ENCODE data around the gene BICD1.
"Not testable (repeated sequence)": the region's sequence is repeated elsewhere in the genome, so short reads cannot be mapped to it uniquely, and the experiment has no call there.

BICD1 gene

DNA sequence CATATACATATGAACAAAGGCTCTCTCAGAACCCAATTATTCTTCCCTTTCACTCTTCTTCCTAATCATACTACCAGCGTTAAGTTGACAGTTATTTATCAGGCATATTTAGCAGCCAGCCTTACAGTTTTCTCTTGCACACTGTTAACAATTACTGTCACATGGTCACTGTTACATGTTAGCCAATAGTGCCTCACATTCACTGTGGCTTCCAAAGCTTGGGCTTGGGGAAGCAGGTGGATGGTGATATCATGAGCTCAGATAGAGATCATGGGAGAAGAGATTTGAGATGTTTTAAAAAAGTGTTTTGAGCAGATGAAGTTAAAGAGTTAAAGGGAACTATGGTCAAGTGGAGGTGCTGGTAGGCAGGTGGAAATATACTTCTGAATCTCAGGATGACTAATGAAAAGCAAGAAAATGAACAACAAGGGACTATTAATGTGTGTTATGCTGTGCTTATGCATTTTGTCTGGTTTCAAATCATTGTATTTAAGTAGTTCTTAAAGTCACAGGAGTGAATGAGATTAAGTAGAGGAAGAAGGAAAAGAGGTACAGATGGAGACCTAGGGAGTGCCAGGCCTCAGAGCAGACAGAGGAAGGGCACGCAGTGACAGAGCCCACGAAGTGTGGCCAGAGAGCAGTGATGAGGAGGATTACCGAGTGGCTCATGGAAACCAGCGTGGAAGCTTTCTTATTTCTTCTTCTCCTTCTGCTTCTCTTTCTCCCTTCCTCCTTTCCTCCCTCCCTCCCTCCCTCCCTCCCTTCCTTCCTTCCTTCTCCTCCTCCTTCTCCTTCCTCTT lies 39.6 kb downstream of the BICD1 start:
- no peak for DNase-seq (ENCODE audit: low read depth)

DNA sequence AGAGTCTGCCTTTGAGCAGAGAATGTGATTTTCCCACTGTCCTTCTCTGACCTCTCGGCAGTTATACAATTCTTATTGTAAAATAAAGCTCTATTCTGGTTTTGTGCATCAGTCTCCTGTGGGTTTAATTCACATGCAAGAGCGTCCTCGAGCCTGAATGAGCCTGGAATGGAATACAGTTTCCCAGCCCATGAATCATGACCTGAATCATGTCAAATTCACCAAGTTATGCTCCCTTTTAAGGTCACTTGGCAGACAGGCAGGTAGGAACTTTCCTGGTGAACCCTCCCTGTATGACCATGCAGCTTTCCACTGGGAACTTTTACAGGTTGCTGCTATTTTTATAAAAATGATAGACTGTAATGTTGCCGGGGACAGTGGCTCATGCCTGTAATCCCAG lies 41.7 kb downstream of the BICD1 start:
- DNase-seq (ENCODE audit: low read depth): no peak

GRCh38 chr12:32149489-32149888 lies 42.8 kb downstream of the BICD1 start:
- DNase-seq (ENCODE audit: low read depth): no peak

DNA sequence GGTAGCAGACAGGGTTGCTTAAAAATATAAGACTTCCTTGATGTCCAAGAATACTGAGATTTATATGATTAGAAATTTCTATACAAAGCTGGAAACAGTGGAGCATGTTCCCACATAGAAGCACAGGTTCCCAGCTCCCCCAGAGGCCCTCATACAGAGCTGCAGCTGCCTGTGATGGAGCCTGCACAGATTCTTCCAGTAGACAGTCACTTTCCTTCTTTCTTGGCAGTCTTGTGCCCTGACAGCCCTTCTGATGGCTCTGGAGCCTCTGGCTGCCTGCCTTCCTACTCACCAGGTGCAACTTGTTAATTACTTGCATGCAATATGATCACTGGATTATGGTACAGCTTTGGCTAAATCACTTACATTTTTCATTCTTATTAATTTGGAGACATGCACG lies 44.4 kb downstream of the BICD1 start:
- DNase-seq (ENCODE audit: low read depth): no peak

GRCh38 chr12:32151552-32151951 lies 44.9 kb downstream of the BICD1 start:
- no peak for DNase-seq (ENCODE audit: low read depth)

- no peak for DNase-seq (ENCODE audit: low read depth)
Observed at GRCh38 chr12:32155041-32155440, 48.4 kb downstream of the BICD1 start.

GRCh38 chr12:32155961-32156529 lies 49.4 kb downstream of the BICD1 start:
- no peak for DNase-seq (ENCODE audit: low read depth)

GRCh38 chr12:32158525-32158924 lies 51.9 kb downstream of the BICD1 start:
- no peak for DNase-seq (ENCODE audit: low read depth)

DNA sequence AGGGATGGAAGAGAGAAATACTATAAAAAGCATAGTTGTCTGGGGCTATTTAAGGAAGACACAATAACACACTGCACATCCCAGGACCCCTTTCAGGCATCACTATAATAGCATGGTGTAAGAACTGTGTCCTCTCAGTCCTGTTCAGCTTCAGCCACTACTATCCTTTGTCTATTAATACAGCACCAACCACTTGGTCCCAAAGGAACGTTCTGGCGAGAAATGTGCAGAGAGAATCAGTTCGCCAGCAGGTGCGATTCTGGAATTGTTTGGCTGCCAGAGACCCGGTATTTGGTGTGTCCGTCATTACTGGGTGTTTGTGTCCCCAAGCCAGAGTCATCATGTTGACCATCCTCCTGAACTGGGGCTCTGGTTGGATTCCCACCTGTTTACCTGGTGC lies 52.7 kb downstream of the BICD1 start:
- DNase-seq (ENCODE audit: low read depth): no peak

GRCh38 chr12:32159925-32160324 lies 53.3 kb downstream of the BICD1 start:
- no peak for DNase-seq (ENCODE audit: low read depth)

DNA sequence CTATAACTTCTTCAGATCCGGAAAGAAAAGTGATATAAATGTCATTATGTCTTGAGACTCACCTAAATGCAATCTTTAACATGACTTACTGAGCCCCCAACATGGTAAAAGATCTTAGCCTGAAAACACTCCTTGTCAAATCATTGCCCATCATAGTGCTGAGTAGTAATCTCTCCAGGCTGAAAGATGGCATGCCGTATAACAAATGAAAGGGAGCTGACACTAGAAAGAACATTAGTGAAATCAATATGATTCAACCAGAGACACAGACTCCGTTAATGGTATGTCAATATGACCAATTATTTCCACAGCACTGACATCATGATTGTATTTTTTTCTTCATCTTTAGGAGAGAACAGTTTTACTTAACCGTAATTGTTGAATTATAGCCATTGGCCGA lies 54.4 kb downstream of the BICD1 start:
- no peak for DNase-seq (ENCODE audit: low read depth)

DNA sequence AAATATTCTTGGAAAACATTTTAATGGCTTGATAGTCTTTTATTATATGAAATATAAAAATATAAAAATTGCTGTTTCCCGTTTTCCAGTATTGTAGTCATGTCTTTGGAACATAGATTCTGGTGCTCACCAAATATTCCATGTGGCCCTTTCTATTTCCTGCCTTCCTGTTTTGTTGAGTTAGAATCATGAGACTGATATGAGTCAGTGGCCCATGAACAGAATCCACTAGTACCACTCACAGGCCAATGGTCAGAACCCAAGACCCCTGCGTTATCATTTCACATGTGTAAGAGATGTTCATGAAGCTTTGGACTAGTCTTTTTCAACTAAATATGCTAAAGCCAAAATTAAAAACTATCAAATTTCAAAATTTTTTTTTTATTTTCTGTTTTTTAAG lies 56.9 kb downstream of the BICD1 start:
- no peak for DNase-seq (ENCODE audit: low read depth)

- no peak for DNase-seq (ENCODE audit: low read depth)
Observed at GRCh38 chr12:32166510-32166909, 59.9 kb downstream of the BICD1 start.

- DNase-seq (ENCODE audit: low read depth): no peak
Observed at GRCh38 chr12:32170437-32170998, 63.9 kb downstream of the BICD1 start.

GRCh38 chr12:32171211-32171610 lies 64.6 kb downstream of the BICD1 start:
- no peak for DNase-seq (ENCODE audit: low read depth)

DNA sequence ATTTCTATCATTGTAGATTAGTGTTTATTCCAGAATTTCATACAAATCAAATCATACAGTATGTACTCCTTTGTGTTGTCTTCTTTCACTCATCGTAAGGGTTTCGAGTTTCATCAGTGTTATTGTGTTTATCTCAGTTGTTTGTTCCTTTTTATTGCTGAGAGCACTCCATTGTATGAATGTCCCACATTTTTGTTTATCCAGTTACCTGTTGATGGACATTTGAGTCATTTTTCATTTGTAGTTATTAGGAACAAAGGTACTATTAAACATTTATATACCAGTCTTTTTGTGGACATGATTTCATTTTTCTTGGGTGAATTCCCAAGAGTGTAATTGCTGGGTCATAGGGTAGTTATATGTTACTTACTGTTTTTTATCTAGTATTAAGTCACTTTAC lies 70.0 kb downstream of the BICD1 start:
- no peak for DNase-seq (ENCODE audit: low read depth)

DNA sequence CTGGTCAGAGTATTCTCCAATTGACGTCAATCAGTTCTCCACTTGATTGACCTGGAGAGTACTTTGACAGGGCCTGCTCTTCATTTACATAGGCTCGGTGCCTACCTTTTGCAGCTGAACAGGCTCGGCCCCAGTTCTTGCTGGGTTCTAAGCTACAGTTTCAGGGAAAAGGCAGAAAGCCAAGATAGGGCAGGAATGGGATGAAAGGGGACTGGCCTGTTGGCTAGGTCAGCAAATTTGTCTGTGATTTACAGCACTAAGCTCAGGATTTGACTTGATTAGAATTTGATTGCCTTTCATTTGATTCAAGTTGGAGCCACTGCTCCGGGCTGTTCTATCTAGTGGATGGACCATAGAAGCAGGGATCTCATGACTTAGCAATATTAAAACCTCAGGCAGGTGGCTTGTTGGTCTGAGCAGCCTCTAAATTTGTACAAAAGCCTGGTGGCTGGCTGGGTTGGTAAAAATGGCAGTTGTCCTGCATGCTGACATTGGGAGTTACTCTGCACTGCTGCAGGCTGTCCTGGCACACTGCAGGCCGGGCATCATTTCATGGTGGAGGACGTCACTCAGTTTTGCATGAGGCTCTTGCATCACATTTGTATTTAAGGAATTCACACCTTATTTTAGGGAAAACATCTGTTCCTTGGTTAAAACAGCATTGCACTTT lies 71.8 kb downstream of the BICD1 start:
- no peak for DNase-seq (ENCODE audit: low read depth)

GRCh38 chr12:32179011-32179395 lies 72.4 kb downstream of the BICD1 start:
- DNase-seq (ENCODE audit: low read depth): no peak

DNA sequence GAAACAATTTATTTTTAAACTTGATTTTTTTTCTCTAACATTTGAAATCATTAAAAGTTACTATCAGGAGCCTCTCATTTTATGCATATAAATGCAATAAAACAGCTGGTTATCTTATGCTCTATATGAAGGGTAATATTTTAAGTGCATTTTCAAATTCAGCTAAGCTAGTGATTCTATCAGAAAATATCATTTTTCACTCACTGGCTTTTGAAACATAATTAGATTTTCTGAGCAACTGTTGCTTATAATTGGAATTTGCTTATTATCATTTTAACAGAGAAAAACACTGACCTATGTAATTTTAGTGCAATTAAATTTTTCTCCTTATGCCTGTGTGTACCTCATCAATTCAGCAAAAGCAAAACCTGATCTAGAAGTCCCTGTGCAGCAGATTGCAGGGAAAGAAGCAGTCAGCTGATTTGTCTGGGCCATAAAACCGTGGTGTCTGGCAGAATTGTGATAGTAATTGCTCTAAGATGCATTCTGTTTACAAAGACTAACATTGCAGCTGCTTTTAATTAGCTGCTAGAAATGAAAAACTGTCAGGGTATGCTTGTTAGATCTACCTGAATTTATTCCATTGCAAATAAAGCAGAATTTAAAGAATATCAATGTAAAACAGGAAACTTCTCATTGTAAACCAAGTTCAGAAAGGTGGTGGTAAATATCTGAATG lies 75.0 kb downstream of the BICD1 start:
- DNase-seq (ENCODE audit: low read depth): peak; percentile 3

DNA sequence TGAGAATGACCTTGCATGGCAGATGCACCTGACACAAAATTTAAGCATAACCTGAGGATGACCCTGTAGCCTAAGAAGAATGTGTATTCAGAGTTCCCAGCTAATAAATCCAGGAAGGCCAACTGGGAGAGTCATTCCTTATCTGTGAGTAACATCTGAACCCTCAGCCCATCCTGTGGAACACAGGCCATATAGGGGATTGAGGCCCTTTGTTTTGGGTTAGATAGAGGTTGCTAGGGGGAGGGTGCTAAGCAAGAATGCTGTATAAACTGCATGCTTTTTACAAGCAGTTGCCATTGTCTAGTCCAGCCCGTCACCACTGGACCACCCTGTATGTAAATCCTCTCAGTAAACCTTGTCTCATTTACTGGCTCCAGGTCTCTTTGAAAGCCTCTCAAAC lies 77.0 kb downstream of the BICD1 start:
- no peak for DNase-seq (ENCODE audit: low read depth)

GRCh38 chr12:32187127-32187526 lies 80.5 kb downstream of the BICD1 start:
- DNase-seq (ENCODE audit: low read depth): not testable (repeated sequence)

DNA sequence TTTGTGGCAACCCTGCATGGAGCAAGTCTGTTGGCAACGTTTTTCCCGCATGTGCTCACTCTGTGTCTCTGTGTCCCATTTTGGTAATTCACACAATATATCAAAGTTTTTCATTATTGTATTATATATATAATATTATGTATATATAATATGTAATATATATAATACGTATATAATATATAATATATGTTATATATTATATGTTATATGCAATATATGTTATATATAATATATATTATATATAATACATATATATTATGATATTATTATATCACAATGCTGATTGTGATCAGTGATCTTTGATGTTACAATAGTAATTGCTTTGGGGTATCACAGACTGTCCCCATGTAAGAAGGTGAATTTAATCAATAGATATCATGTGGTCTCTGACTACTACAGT lies 84.8 kb downstream of the BICD1 start:
- DNase-seq (ENCODE audit: low read depth): no peak

Data from fibroblast of the conjunctiva (primary cell).